ENCODE results near the gene GDF9. TPM values are rescaled to one million over a fixed set of nuclear protein-coding genes. Genes with fewer than 3 reads are reported as not detected.

Gene GDF9
- total RNA-seq, 4 donors from 2014 or later, result 0.27 to 0.33 TPM; not detected in 2

GRCh38 chr5:132873119-132873929 lies 7.1 kb upstream of the GDF9 start, which contains the start of gene LEAP2:
LEAP2 (plus strand) TSS chr5:132873668; CDS start chr5:132873695, 27 bp downstream.
- peaks cover 0 to 8% of the 10 kb centered on the region in 2 donors for H3K4me1 ChIP-seq
- peaks cover 0 to 4% of the 10 kb centered on the region in 2 donors for H3K36me3 ChIP-seq
- H3K27me3 ChIP-seq, result no peaks in the 10 kb centered on the region
- WGBS, 2 donors, result 86 to 90% methylated on average over 6 of the region's 6 CpGs
- no peak for DNase-seq
- no peak within 1 kb of the TSS for H3K27ac ChIP-seq
- H3K9me3 ChIP-seq, result no peaks in the 10 kb centered on the region
- intact Hi-C loops (cut with DNase I), result loop anchor here (5.0 kb wide), 1 partner anchor 46 kb away; no protein-coding TSS in a partner anchor
- TF ChIP-seq, protein P1, sequence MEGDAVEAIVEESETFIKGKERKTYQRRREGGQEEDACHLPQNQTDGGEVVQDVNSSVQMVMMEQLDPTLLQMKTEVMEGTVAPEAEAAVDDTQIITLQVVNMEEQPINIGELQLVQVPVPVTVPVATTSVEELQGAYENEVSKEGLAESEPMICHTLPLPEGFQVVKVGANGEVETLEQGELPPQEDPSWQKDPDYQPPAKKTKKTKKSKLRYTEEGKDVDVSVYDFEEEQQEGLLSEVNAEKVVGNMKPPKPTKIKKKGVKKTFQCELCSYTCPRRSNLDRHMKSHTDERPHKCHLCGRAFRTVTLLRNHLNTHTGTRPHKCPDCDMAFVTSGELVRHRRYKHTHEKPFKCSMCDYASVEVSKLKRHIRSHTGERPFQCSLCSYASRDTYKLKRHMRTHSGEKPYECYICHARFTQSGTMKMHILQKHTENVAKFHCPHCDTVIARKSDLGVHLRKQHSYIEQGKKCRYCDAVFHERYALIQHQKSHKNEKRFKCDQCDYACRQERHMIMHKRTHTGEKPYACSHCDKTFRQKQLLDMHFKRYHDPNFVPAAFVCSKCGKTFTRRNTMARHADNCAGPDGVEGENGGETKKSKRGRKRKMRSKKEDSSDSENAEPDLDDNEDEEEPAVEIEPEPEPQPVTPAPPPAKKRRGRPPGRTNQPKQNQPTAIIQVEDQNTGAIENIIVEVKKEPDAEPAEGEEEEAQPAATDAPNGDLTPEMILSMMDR (IDR thresholded peaks at IDR 0.05), result no peak
- no peak for TF ChIP-seq POLR2A (IDR thresholded peaks at IDR 0.05)
- no peak within 1 kb of the TSS for H3K4me3 ChIP-seq (replicated peaks in 1 of 3)

DNA sequence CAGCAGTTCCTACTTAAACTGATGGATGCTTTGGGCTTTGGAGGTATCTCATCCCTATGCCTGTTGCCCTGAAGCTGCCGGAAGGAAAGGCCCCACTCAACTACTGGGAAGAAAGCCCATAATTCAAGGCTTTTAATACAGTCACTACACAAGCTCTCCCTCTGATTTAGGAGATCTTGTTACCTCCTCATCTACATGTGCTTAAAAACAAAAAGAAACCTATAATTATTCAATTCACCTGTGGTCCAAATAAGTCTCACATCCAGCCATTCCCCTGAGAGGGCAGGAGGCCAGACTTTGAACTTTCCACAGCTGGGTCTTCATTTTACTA lies 6.5 kb upstream of the GDF9 start:
- no peak for DNase-seq
- Histone ChIP-seq H3K27ac (no peak overlapping the region), H3K27me3 (no peaks in the 10 kb centered on the region), H3K9me3 (no peaks in the 10 kb centered on the region), H3K4me3 (replicated peaks in 1 of 3) (no peak overlapping the region), H3K4me1 (peaks cover 0 to 5% of the 10 kb centered on the region in 2 donors), H3K36me3 (peaks cover 0 to 10% of the 10 kb centered on the region in 2 donors)
- intact Hi-C loops (cut with DNase I), result loop anchor here (5.0 kb wide), 1 partner anchor 45 kb away; no protein-coding TSS in a partner anchor
- TF ChIP-seq, protein P1 (IDR thresholded peaks at IDR 0.05), result no peak
- 91 to 100% methylated on average over 1 of the region's 1 CpG for WGBS, 2 donors

DNA sequence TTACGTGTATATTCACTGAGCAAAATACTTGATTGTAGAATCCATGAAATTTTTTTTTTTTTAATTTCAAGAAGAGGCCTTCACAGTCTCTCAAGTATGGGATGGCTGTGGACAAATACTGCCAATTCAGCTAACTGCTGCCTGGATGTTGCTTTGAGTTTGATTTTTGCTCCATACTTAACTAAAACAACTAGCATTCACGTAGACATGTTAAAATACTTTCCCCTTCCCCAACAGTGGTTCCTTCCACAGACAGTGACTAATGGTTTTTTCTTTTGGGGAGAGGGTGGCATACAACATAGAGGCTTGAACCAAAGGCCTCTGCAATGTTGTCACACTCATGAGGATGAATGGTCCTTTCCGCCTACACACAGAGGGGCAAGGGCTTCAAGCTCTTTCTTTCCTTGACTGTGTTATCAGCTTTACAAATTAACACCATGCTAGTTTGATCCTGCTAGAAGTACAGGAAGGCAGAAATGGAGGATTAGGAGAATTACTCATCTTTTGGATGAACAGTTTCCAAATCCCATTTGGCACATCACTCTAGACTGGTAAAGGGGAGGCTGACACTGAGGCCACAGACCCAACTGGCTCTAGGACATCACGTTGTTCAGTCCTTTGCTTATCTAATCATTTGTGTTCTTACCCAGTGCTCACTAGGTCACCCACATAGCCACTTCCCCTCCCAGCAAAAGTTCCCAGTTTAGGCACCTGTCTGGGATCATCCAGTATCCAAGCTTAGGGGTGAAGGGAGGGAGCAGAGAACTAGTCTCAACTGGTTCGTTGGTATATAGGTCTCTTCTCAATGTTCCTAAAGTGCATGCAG lies 5.4 kb upstream of the GDF9 start:
- Histone ChIP-seq H3K4me1 (peaks cover 4 to 9% of the 10 kb centered on the region in 2 donors), H3K27me3 (no peaks in the 10 kb centered on the region), H3K4me3 (replicated peaks in 1 of 3) (no peak overlapping the region), H3K36me3 (peaks cover 0 to 12% of the 10 kb centered on the region in 2 donors), H3K27ac (no peak overlapping the region), H3K9me3 (no peaks in the 10 kb centered on the region)
- no peak for DNase-seq
- intact Hi-C loops (cut with DNase I), result loop anchor here (5.0 kb wide), 1 partner anchor 44 kb away; no protein-coding TSS in a partner anchor
- WGBS, 2 donors, result 87 to 88% methylated on average over 5 of the region's 5 CpGs
- TF ChIP-seq, protein P1 (IDR thresholded peaks at IDR 0.05), result no peak
- TF ChIP-seq POLR2A (IDR thresholded peaks at IDR 0.05), result no peak

GRCh38 chr5:132870801-132871200 lies 4.5 kb upstream of the GDF9 start:
- no peak for TF ChIP-seq POLR2A (IDR thresholded peaks at IDR 0.05)
- TF ChIP-seq, protein P1 (IDR thresholded peaks at IDR 0.05), result no peak
- H3K9me3 ChIP-seq, result no peaks in the 10 kb centered on the region
- no peak overlapping the region for H3K27ac ChIP-seq
- WGBS, 2 donors, result 86 to 87% methylated on average over 2 of the region's 2 CpGs
- H3K36me3 ChIP-seq, result peaks cover 0 to 12% of the 10 kb centered on the region in 2 donors
- DNase-seq, result no peak
- peaks cover 4 to 11% of the 10 kb centered on the region in 2 donors for H3K4me1 ChIP-seq
- no peaks in the 10 kb centered on the region for H3K27me3 ChIP-seq
- intact Hi-C loops (cut with DNase I), result loop anchor here (5.0 kb wide), 1 partner anchor 44 kb away; no protein-coding TSS in a partner anchor
- H3K4me3 ChIP-seq (replicated peaks in 1 of 3), result no peak overlapping the region

Measured in thyroid gland (tissue), 4 donors.